Ovary (tissue), 9 donors: ENCODE measurements around the gene COL5A1. TPM values are rescaled to one million over a fixed set of nuclear protein-coding genes. Genes with fewer than 3 reads are reported as not detected.

ENCODE experiments used
- DNase-seq, 5 donors: peaks; one replicate each; pipeline ENCODE4 v3.0.0-alpha.2; 2019 to 2020
- H3K27ac ChIP-seq, 2 donors: fragments of 200-600 bp; one replicate each; pipeline versions ENCODE4 v1.5.1 to v1.8.0; 2019 to 2022
- H3K27me3 ChIP-seq: fragments of 200-600 bp; one replicate; pipeline ENCODE4 v1.8.0; 2022
- H3K36me3 ChIP-seq: fragments of 200-600 bp; sonication (generic); one replicate; pipeline ENCODE4 v1.5.1; 2019
- H3K4me1 ChIP-seq: one replicate; pipeline ENCODE4 v1.8.1; 2013; ENCODE audit warnings: mild to moderate bottlenecking, moderate library complexity; ENCODE audit not compliant: insufficient read depth
- H3K4me3 ChIP-seq: fragments of 200-600 bp; sonication (generic); one replicate; pipeline ENCODE4 v1.5.1; 2017
- H3K9me3 ChIP-seq, 2 donors: fragments of 200-600 bp in 1 of 2; sonication (generic) in 1 of 2; one replicate each; pipeline versions ENCODE4 v1.5.1 to v1.8.1; 2013 to 2019; ENCODE audit warnings: mild to moderate bottlenecking in 1 of 2, moderate library complexity in 1 of 2
- EP300 ChIP-seq: sonication (generic); formaldehyde crosslinking; IDR thresholded peaks from one replicate; pipeline ENCODE4 v1.6.1; 2017; ENCODE audit warnings: antibody characterized with exemption
- POLR2A ChIP-seq: fragments of 450-650 bp; IDR thresholded peaks from one replicate; pipeline ENCODE4 v1.6.1; 2017; ENCODE audit warnings: antibody characterized with exemption, mild to moderate bottlenecking, moderate library complexity
- WGBS, 3 donors: extraction: QIAGEN DNeasy Blood & Tissue Kit in 1 of 3; methylation state at CpG; one replicate each; pipeline versions ENCODE4 v1.1.5 to v1.1.7; 2013 to 2017; 5-methylcytosine and 5-hydroxymethylcytosine counted together
- intact Hi-C, 4 donors: fragments of 100-400 bp; cut with DNase I; formaldehyde crosslinking; loops; one replicate each; pipeline versions ENCODE4 v1.11.0 to v1.15.1; 2022 to 2023
- polyA plus RNA-seq, 2 donors: library from polyadenylated mRNA; stranded (reverse); fragments of 200-250 nt in 1 of 2; fragments of 350-450 nt in 1 of 2; fragmentation: Illumina TruSeq in 1 of 2; extraction: RNeasy Lipid Tissue Mini Kit (QIAGEN cat#74804) in 1 of 2; gene quantifications; one replicate each; pipeline ENCODE4 v1.2.3, GENCODE V29; 2013 to 2014
- total RNA-seq, 7 donors: library from RNA; depleted of rRNA in 2 of 7; stranded (reverse); fragments of >200 nt in 2 of 7; fragmentation: NEBNext Ultra II Directional in 3 of 7; extraction: Animal tissue kit (Norgen Biotek cat#: 25700) in 3 of 7; gene quantifications; one replicate each; pipeline versions ENCODE4 v1.1.0 to v1.2.4, GENCODE V29; 2016 to 2023
- TF ChIP-seq, protein P1 (sequence below), 3 donors: fragments of 450-650 bp in 2 of 3; fragments of 200-600 bp in 1 of 3; IDR thresholded peaks; one replicate each; pipeline versions ENCODE4 v1.5.1 to v1.8.0; 2016 to 2022; ENCODE audit warnings: antibody characterized with exemption in 3 of 3, mild to moderate bottlenecking in 1 of 3
- donor health status: DM: no; HTN: no; CAD: no; lungs with moderate emphysema.
- donor health status: DM: no; HTN: no; CAD: no.
- donor health status: Bipolar disorder and iron deficiency.
- donor health status: DM: yes; HTN: yes; CAD: no.
- donor health status: DM: no; HTN: no; CAD: no.
- donor health status: DM: yes; HTN: yes; CAD: no.

COL5A1 gene
- total and polyA plus RNA-seq, 9 donors = 28.1 to 117 (median 54.6) TPM

DNA sequence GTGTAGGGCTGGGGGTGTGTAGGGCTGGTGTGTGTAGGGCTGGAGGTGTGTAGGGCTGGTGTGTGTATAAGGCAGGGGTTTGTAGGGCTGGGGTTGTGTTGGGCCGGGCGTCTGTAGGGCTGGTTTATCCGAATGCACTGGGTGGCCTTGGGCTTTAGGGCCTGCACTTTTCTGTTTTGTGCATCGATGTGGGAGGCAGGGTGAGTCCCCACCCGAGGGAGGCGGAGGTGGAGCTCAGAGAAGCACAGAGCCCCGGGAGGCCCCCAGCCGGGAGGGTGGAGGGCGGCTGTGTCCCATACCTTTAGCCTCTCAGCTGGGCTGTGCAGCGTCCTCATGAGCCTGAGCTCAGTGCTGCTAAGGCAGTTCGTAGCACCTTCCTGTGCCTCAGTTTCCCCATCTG is 13.5 kb downstream of the COL5A1 start:
- Histone ChIP-seq H3K9me3 (no peaks in the 10 kb centered on the region), H3K27me3 (no peaks in the 10 kb centered on the region), H3K36me3 (no peaks in the 10 kb centered on the region), H3K4me3 (no peak overlapping the region), H3K4me1 (peaks cover 40% of the 10 kb centered on the region), H3K27ac (no peak overlapping the region)
- intact Hi-C loops = loop anchor here in 1 of 4 donors (10.0 kb wide), 1 partner anchor 1900 kb away; no protein-coding TSS in a partner anchor
- DNase-seq = peak in 1 of 5 donors; percentile 41
- 19 to 36% (median 22%) methylated on average over 11 of the region's 11 CpGs for WGBS, 3 donors
- TF ChIP-seq POLR2A (no peak), EP300 (no peak)
- TF ChIP-seq, protein P1, sequence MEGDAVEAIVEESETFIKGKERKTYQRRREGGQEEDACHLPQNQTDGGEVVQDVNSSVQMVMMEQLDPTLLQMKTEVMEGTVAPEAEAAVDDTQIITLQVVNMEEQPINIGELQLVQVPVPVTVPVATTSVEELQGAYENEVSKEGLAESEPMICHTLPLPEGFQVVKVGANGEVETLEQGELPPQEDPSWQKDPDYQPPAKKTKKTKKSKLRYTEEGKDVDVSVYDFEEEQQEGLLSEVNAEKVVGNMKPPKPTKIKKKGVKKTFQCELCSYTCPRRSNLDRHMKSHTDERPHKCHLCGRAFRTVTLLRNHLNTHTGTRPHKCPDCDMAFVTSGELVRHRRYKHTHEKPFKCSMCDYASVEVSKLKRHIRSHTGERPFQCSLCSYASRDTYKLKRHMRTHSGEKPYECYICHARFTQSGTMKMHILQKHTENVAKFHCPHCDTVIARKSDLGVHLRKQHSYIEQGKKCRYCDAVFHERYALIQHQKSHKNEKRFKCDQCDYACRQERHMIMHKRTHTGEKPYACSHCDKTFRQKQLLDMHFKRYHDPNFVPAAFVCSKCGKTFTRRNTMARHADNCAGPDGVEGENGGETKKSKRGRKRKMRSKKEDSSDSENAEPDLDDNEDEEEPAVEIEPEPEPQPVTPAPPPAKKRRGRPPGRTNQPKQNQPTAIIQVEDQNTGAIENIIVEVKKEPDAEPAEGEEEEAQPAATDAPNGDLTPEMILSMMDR (IDR thresholded peaks at IDR 0.05) = no peak

DNA sequence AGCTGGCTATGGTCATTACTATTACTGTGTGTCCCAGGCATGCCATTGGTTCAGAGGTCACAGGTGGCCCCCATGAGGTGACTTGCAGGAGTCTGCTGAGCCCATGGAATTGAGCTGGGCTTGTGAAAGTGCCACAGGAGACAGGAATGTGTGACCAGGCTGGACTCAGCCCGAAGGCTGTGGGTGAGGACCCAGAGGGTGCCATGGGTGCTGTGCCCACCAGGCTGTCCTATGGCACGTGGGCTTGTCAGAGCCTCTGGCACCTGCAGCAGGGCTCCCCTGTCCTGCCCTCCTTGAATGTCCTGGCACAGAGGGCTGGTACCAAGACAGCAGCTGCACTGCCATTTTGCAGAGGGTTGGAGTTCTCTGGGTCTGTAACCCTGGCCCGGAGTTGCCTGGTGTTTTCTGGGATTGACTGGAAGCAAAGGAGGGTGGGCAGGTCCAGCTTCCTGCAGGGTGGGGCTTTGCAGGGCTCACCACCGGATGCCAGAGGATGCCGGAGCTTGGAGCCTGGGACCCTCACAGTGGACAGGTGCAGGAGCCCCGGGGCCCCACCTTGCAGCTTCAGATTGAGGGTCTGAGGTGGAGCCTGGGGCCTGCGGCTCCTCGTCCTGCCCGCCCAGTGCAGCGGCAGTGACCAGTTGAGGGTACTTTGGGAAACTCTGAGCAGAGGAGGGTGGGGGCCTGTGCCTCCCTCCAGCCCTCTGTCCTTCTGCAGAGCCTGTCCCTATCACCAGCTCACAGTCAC is 14.2 kb downstream of the COL5A1 start:
- 64 to 74% (median 69%) methylated on average over 10 of the region's 10 CpGs for WGBS, 3 donors
- Histone ChIP-seq H3K27me3 (no peaks in the 10 kb centered on the region), H3K4me1 (peaks cover 40% of the 10 kb centered on the region), H3K4me3 (no peak overlapping the region), H3K27ac (no peak overlapping the region), H3K36me3 (no peaks in the 10 kb centered on the region), H3K9me3 (no peaks in the 10 kb centered on the region)
- peak in 1 of 5 donors; percentile 29 for DNase-seq
- TF ChIP-seq EP300 = no peak
- TF ChIP-seq, protein P1 (IDR thresholded peaks at IDR 0.05) = no peak
- TF ChIP-seq POLR2A = no peak
- intact Hi-C loops = loop anchor here in 1 of 4 donors (10.0 kb wide), 1 partner anchor 1899 kb away; no protein-coding TSS in a partner anchor

DNA sequence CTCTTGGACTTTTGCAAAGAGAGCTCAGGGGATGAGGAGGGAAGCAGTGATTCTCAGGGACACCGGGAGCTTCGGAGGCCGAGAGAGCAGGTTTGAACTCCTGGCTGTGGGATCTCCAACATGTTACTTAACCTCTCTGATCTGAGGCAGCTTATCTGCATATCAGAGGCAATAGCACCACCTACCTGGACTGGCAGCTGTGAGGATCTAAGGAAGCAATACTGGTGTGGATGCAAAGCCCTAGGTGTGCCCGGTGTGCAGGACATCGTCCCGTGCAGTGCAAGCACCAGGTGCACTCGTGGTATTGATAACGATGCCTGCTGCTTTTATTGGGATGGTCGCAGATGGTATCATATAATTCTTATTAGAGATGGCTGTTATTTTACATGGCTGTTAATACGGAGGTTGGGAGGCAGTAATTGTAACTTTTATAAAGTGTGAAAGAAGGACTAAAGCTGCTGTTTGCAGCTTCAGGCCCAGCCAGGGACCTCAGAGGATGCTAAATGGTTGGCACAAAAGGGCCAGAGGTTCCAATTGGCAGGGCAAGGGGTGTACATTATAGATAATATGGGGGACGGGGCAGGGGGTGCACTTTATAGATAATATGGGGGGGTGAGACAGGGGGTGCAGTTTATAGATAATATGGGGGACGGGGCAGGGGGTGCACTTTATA is 14.9 kb downstream of the COL5A1 start:
- Histone ChIP-seq H3K36me3 (no peaks in the 10 kb centered on the region), H3K9me3 (no peaks in the 10 kb centered on the region), H3K27ac (no peak overlapping the region), H3K4me3 (no peak overlapping the region), H3K27me3 (no peaks in the 10 kb centered on the region), H3K4me1 (peaks cover 42% of the 10 kb centered on the region)
- DNase-seq = peak in 1 of 5 donors; percentile 19
- TF ChIP-seq, protein P1 (IDR thresholded peaks at IDR 0.05) = no peak
- TF ChIP-seq EP300 (no peak), POLR2A (no peak)
- 46 to 58% (median 56%) methylated on average over 11 to 12 of the region's 12 CpGs for WGBS, 3 donors
- intact Hi-C loops = loop anchor here in 1 of 4 donors (10.0 kb wide), 1 partner anchor 1898 kb away; no protein-coding TSS in a partner anchor

DNA sequence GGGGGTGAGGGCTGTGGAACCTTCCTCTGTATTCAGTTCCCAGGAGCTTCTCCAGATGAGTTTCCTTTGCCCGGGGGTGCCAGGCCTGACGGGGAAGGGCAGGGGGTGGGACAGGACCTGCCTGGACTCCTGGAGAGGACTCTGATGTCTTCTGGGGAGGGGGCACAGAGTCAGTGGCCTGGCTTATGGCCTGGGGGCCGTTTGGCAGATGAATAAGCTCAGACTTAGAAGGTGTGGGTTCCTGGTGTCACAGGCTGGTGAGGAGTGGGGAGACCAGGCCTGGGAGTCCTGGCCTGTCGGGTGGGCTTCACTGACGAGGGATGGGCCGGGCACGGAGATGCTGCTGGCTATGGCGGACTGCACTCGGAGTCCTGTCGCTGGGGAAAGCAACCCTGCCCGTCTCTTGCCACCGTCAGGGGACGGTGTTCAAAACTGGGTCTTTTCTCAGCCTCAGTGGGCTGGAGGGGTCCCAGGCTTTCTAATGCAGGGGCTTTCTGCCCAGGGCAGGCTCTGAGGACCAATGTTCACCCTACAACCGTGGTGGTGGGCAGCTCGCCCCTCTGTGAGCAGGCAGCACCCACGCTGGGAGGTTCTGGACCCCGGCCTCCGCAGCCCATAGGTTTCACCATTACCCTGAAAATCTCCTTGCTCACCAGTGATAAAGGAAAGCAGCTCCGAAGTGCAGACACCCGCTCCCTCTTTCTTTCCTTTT is 16.2 kb downstream of the COL5A1 start:
- TF ChIP-seq EP300 (no peak), POLR2A (no peak)
- TF ChIP-seq, protein P1 (IDR thresholded peaks at IDR 0.05) = no peak
- intact Hi-C loops = loop anchor here in 1 of 4 donors (10.0 kb wide), 1 partner anchor 1897 kb away; no protein-coding TSS in a partner anchor
- Histone ChIP-seq H3K9me3 (no peaks in the 10 kb centered on the region), H3K4me1 (peaks cover 42% of the 10 kb centered on the region), H3K4me3 (no peak overlapping the region), H3K27ac (no peak overlapping the region), H3K27me3 (no peaks in the 10 kb centered on the region), H3K36me3 (no peaks in the 10 kb centered on the region)
- peak in 2 of 5 donors; percentile 18 to 29 for DNase-seq
- 58 to 67% (median 60%) methylated on average over 20 of the region's 20 CpGs for WGBS, 3 donors
